Measurements from ENCODE around the gene GNB3.

DNA sequence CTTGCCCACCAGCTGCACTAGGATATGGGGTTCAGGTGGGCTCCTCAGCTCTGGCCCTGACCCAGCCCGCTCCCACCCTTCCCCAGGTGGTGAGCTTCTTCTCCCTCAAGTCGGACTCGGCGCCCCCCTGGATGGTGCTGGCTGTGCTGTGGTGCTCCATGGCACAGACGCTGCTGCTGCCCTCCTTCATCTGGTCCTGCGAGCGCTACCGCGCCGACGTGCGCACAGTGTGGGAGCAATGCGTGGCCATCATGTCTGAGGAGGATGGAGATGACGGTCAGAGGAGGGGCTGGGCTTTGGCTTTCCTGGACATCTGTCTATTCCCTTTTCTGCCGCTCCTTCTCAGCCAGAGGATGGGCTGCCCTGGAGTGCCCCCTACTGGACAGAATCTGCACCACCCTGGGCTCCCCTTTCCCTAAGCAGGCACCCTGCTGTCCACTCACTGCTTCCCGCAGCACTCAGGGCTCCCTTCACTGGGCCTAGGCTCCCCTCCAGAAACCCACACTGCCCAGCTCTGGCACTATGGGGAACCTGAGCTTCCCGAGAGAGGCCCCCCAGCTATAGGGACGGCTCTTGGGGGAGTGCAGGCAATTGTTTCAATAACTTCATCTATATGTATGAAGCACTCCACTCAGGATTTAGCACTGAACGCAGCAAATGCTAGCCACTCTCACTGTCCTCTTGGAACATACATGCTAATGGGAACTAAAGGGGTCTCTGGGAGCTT, 15.2 kb upstream of the GNB3 start:
- TF ChIP-seq, protein P1, sequence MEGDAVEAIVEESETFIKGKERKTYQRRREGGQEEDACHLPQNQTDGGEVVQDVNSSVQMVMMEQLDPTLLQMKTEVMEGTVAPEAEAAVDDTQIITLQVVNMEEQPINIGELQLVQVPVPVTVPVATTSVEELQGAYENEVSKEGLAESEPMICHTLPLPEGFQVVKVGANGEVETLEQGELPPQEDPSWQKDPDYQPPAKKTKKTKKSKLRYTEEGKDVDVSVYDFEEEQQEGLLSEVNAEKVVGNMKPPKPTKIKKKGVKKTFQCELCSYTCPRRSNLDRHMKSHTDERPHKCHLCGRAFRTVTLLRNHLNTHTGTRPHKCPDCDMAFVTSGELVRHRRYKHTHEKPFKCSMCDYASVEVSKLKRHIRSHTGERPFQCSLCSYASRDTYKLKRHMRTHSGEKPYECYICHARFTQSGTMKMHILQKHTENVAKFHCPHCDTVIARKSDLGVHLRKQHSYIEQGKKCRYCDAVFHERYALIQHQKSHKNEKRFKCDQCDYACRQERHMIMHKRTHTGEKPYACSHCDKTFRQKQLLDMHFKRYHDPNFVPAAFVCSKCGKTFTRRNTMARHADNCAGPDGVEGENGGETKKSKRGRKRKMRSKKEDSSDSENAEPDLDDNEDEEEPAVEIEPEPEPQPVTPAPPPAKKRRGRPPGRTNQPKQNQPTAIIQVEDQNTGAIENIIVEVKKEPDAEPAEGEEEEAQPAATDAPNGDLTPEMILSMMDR (conservative IDR thresholded peaks at IDR 0.05; ENCODE audit: low read length): peak; percentile 91
- TF ChIP-seq EZH2phosphoT487 (IDR thresholded peaks at IDR 0.05; ENCODE audit: borderline replicate concordance, low read depth, low read length): no peak
